ENCODE measurements around the gene CYB5RL.

CYB5RL gene

GRCh38 chr1:54156986-54157385 lies 42.8 kb downstream of the CYB5RL start:
- no peak for DNase-seq

DNA sequence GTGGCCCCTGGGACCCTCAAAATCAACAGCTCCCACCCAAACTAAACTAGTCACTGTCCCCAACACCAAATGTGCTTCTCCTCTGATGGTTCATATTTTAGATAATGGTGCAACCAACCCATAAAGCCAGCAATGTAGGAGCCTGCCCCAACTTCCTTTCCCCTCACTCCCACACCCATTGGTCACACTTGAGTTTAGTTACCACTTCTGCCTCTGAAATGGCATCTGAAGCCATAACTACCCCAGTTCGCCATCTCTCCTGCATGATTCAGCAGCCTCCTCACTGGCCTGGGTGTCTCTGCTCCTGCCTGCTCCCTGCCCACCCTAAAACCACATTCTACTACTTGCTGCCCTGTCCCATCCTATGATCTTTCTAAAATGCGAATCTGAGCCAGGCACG lies 43.6 kb downstream of the CYB5RL start:
- no peak for DNase-seq

DNA sequence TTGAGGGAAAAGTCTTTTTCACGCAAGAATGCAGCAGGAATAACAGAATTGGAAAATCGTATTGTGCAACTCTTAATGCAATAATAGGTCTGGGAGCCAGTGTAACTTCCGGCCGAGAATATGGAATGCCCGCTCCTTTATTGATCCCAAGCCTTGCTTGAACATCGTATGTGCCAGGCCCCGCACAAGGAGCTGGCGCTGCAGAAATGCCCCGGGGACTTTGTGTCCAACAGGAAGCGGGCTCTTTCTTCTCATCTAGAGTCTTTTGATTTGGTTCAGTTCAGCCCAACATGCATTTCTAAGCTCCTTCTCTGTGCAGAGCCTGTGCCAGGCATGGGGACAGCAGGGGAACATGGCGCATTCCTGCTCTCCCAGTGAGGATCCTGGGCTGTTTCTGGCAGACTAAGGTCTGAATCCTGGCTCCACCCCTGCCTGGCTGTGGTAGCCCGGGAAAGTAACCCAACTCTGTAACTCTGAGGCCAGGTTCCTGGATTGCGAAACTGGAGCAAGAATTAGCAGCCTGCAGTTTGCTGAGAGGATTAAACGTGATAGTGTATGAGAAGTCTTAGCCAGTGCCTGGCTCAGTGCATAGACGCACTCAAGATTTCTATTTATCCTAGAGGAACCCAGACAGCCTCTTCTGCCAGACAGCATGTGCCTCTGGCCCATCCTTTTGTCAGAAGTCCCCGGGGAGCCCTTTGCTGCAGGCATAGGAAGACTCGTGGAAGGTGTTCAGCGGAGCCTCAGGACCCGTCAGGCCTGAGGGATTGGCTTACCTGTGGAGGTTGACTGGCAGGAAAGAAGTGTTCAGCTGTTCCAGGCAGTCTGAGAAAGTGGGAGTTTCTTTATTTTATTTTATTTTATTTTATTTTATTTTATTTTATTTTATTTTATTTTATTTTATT lies 46.0 kb downstream of the CYB5RL start:
- no peak for DNase-seq

DNA sequence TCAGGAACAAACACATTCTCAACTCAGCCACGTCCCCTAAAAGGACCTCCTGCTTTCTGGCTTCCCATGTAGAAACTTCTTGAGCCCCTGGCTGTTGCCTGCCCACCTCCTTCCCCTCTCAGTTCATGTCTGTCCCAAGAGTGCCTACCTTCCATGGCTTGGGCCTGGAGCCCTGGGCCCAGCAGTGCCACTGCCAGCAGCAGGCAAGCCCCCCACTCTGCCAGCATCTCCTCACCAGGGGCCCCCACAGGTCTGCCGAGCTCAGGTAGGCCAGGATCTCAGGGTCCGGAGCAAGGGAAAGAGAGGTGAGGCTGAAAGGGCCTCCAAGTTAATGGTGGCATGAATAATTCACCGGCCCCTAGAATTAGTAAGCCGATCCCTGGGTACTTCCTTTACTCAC lies 47.1 kb downstream of the CYB5RL start, which contains the start of gene CDCP2:
Gene CDCP2, minus strand, starts transcription at position 305 of the 400 bp plus-strand sequence. Its CDS starts 78 bp downstream, at position 227.
- DNase-seq: no peak

DNA sequence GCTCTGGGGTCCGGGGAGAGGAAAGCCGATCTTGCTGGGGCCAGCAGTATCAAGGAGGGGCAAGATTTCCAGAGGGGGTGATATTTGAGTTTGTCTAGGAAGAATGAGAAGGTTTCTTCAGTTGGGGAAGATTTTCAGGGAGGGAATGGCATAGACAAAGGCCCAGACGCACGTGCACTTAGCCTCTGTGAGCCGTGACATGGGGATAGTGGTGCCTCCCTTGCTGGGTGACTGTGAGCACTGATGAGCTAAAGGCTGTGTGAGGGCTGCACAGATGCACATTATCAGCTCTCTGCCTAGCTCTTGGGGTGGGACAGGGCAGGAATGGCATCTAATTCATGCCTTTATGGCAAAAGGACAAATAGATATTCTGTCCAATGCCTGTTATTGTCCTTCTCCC lies 48.8 kb downstream of the CYB5RL start:
- DNase-seq: no peak

Measured in activated CD4-positive, alpha-beta T cell treated with anti-CD3 and anti-CD28 coated beads, Interleukin-10, Interleukin-2, amounts not matched to agents 100 ng/mL and 50 ng/mL, durations not matched to agents 16 hours and 8 hours (primary cell).